Measurements from ENCODE around the gene PCDHGC4. TPM values are rescaled to one million over a fixed set of nuclear protein-coding genes. Genes with fewer than 3 reads are reported as not detected.

PCDHGC4 gene
- total and polyA plus RNA-seq, 2 experiments from 2014 or later = 0.35 to 1.5 TPM

- WGBS (ENCODE audit: low lambda C conversion rate, missing lambda C conversion rate) = 53% methylated on average over 20 of the region's 20 CpGs
- Histone ChIP-seq H3K36me3 (replicated peaks; ENCODE audit: insufficient read depth, low read depth) (no peaks in the 10 kb centered on the region), H3K27me3 (no peaks in the 10 kb centered on the region), H3K4me2 (peak overlapping the region; percentile 38), H4K20me1 (ENCODE audit: insufficient read depth, poor library complexity, severe bottlenecking) (no peaks in the 10 kb centered on the region), H3K79me2 (peaks cover 45% of the 10 kb centered on the region), H3K9me2 (replicated peaks; ENCODE audit: insufficient read depth) (no peaks in the 10 kb centered on the region), H3K4me1 (ENCODE audit: insufficient read depth) (peaks cover 5% of the 10 kb centered on the region), H3K27ac (no peak overlapping the region), H3K9me3 (ENCODE audit: low read depth) (no peaks in the 10 kb centered on the region), H2AFZ (no peak overlapping the region), H3K4me3 (no peak overlapping the region)
- TF ChIP-seq EZH2 (IDR thresholded peaks at IDR 0.05; ENCODE audit: borderline replicate concordance) (no peak), CTCF (IDR thresholded peaks at IDR 0.05; ENCODE audit: poor library complexity) (peak; percentile 8), EZH2phosphoT487 (IDR thresholded peaks at IDR 0.05; ENCODE audit: low read depth, severe bottlenecking, unreplicated experiment) (no peak)
- DNase-seq (ENCODE audit: low spot score) = peak; percentile 44
Observed at GRCh38 chr5:141478321-141478945, 6.4 kb upstream of the PCDHGC4 start.

DNA sequence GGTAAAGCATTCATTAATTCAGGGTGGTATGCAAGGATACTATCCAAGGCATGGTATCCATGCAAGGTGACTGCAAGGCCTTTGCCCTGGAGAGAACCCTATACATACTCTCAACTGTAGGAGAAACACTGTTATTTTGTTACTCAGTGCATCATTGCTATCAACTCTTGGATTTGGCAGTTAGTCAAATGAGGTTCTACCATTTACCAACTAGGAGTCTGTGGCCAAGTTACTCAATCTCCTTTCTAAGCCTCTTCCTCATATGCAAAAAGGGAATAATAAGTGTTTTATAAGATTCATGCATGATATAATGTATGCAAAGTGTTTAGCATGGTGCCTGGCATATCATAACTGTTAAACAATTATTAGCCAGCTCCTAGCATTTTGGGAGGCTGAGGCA is 5.1 kb upstream of the PCDHGC4 start:
- Histone ChIP-seq H3K79me2 (peaks cover 45% of the 10 kb centered on the region), H3K4me1 (ENCODE audit: insufficient read depth) (peaks cover 5% of the 10 kb centered on the region), H3K27ac (no peak overlapping the region), H2AFZ (no peak overlapping the region), H3K27me3 (no peaks in the 10 kb centered on the region), H3K9me2 (replicated peaks; ENCODE audit: insufficient read depth) (no peaks in the 10 kb centered on the region), H4K20me1 (ENCODE audit: insufficient read depth, poor library complexity, severe bottlenecking) (no peaks in the 10 kb centered on the region), H3K9me3 (ENCODE audit: low read depth) (no peaks in the 10 kb centered on the region), H3K36me3 (replicated peaks; ENCODE audit: insufficient read depth, low read depth) (no peaks in the 10 kb centered on the region), H3K4me2 (no peak overlapping the region), H3K4me3 (no peak overlapping the region)
- TF ChIP-seq CTCF (IDR thresholded peaks at IDR 0.05; ENCODE audit: poor library complexity) (no peak), EZH2phosphoT487 (IDR thresholded peaks at IDR 0.05; ENCODE audit: low read depth, severe bottlenecking, unreplicated experiment) (no peak), EZH2 (IDR thresholded peaks at IDR 0.05; ENCODE audit: borderline replicate concordance) (no peak)
- DNase-seq (ENCODE audit: low spot score) = no peak

DNA sequence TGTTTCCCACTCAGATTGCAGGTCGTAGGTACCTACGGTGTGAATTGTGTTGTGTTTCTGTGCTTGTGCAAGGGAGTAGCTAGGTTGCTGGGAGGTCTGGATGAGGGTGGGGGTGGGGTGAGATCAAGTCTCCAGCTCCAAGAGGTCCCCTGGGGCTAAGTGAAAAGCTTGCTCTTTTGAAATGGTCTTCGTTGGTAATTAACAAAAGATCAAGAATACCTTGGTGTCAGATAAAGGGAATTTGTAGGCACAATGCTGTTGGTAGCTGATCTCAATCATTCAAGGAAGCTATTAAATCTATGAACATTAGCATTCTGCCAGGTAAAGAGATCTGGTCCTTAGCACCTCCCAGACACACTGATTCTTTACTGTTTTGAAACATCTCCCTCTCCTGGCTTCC is 928 bp upstream of the PCDHGC4 start:
- Histone ChIP-seq H3K27ac (no peak overlapping the region), H3K79me2 (peaks cover 34% of the 10 kb centered on the region), H3K4me3 (no peak overlapping the region), H3K4me1 (ENCODE audit: insufficient read depth) (no peaks in the 10 kb centered on the region), H3K27me3 (peaks cover 9% of the 10 kb centered on the region), H3K4me2 (peak overlapping the region; percentile 90), H3K9me2 (replicated peaks; ENCODE audit: insufficient read depth) (no peaks in the 10 kb centered on the region), H2AFZ (no peak overlapping the region), H3K36me3 (replicated peaks; ENCODE audit: insufficient read depth, low read depth) (no peaks in the 10 kb centered on the region), H3K9me3 (ENCODE audit: low read depth) (no peaks in the 10 kb centered on the region), H4K20me1 (ENCODE audit: insufficient read depth, poor library complexity, severe bottlenecking) (no peaks in the 10 kb centered on the region)
- no peak for TF ChIP-seq EZH2 (IDR thresholded peaks at IDR 0.05; ENCODE audit: borderline replicate concordance)
- TF ChIP-seq EZH2phosphoT487 (IDR thresholded peaks at IDR 0.05; ENCODE audit: low read depth, severe bottlenecking, unreplicated experiment) = no peak
- TF ChIP-seq CTCF (IDR thresholded peaks at IDR 0.05; ENCODE audit: poor library complexity) = no peak
- no peak for DNase-seq (ENCODE audit: low spot score)
- 20% methylated on average over 3 of the region's 3 CpGs for WGBS (ENCODE audit: low lambda C conversion rate, missing lambda C conversion rate)

DNA sequence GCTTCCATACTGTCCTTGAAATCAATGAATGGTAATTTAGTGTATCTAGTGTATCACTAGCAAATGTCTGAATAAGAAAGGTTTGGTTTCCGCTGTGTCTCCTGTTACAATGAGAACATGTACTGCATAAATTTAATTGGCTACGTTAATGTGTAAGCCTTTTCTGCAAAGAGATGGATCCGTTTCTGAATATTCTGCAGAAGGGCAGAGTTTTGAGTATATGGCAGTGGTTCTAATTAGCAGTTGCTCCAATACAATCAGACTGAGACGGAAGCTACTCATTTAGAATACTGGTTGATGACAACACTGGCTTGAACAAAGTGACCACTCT is 555 bp upstream of the PCDHGC4 start:
- peaks cover 9% of the 10 kb centered on the region for H3K27me3 ChIP-seq
- no peak for DNase-seq (ENCODE audit: low spot score)
- no peaks in the 10 kb centered on the region for H4K20me1 ChIP-seq (ENCODE audit: insufficient read depth, poor library complexity, severe bottlenecking)
- no peaks in the 10 kb centered on the region for H3K4me1 ChIP-seq (ENCODE audit: insufficient read depth)
- H3K79me2 ChIP-seq = peaks cover 30% of the 10 kb centered on the region
- TF ChIP-seq CTCF (IDR thresholded peaks at IDR 0.05; ENCODE audit: poor library complexity) (no peak), EZH2phosphoT487 (IDR thresholded peaks at IDR 0.05; ENCODE audit: low read depth, severe bottlenecking, unreplicated experiment) (no peak), EZH2 (IDR thresholded peaks at IDR 0.05; ENCODE audit: borderline replicate concordance) (no peak)
- no peaks in the 10 kb centered on the region for H3K9me3 ChIP-seq (ENCODE audit: low read depth)
- H3K4me2 ChIP-seq = peak overlapping the region; percentile 90
- H3K4me3 ChIP-seq = peak overlapping the region; percentile 30
- no peaks in the 10 kb centered on the region for H3K9me2 ChIP-seq (replicated peaks; ENCODE audit: insufficient read depth)
- 8% methylated on average over 4 of the region's 4 CpGs for WGBS (ENCODE audit: low lambda C conversion rate, missing lambda C conversion rate)
- H2AFZ ChIP-seq = no peak overlapping the region
- H3K36me3 ChIP-seq (replicated peaks; ENCODE audit: insufficient read depth, low read depth) = no peaks in the 10 kb centered on the region
- no peak overlapping the region for H3K27ac ChIP-seq
